Kidney (tissue), 14 donors: ENCODE measurements around the gene KCNQ1. TPM values are rescaled to one million over a fixed set of nuclear protein-coding genes. Genes with fewer than 3 reads are reported as not detected.
A peak's percentile ranks its signal among the peaks of the same experiment; 100 is the strongest.

Source experiments
- DNase-seq, 5 donors: peaks; one replicate each; pipeline ENCODE4 v3.0.0-alpha.2; 2013 to 2020
- FAIRE-seq: peaks from 2 replicates; lab custom pipeline; 2012; peaks lifted over from hg19 to GRCh38; lab: Jason Lieb, UNC
- H3K27ac ChIP-seq, 2 donors: one replicate each; pipeline ENCODE4 v1.7.0; 2013; ENCODE audit warnings: low read depth in 2 of 2, low read length in 2 of 2, inconsistent platforms in 1 of 2
- H3K27me3 ChIP-seq: one replicate; pipeline ENCODE4 v1.7.1; 2013; ENCODE audit warnings: low read length, inconsistent platforms; ENCODE audit not compliant: control insufficient read depth, insufficient read depth
- H3K36me3 ChIP-seq, 3 donors: one replicate each; pipeline versions ENCODE4 v1.7.0 to v1.7.1; 2013; ENCODE audit warnings: low read length in 3 of 3, control low read depth in 1 of 3, inconsistent platforms in 1 of 3; ENCODE audit not compliant: insufficient read depth in 3 of 3, control insufficient read depth in 2 of 3
- H3K4me1 ChIP-seq, 3 donors: one replicate each; pipeline versions ENCODE4 v1.7.0 to v1.7.1; 2013; ENCODE audit warnings: low read length in 3 of 3, inconsistent platforms in 1 of 3, low read depth in 1 of 3; ENCODE audit not compliant: control insufficient read depth in 2 of 3, insufficient read depth in 2 of 3
- H3K4me3 ChIP-seq, 3 donors: one replicate each; pipeline versions ENCODE4 v1.7.0 to v1.8.1; 2013; ENCODE audit warnings: low read length in 3 of 3, control low read depth in 1 of 3, inconsistent platforms in 1 of 3
- H3K9ac ChIP-seq, 3 donors: one replicate each; pipeline versions ENCODE4 v1.7.0 to v1.7.1; 2013; ENCODE audit warnings: low read length in 3 of 3, control low read depth in 1 of 3, inconsistent platforms in 1 of 3
- H3K9me3 ChIP-seq, 3 donors: one replicate each; pipeline versions ENCODE4 v1.7.0 to v1.7.1; 2013; ENCODE audit warnings: low read length in 3 of 3, control low read depth in 1 of 3, inconsistent platforms in 1 of 3; ENCODE audit not compliant: control insufficient read depth in 2 of 3, insufficient read depth in 1 of 3
- intact Hi-C: fragments of 100-400 bp; cut with DNase I; formaldehyde crosslinking; loops from one replicate; pipeline ENCODE4 v1.11.1; 2022
- polyA plus RNA-seq: library from polyadenylated mRNA; stranded (reverse); fragments of 350-450 nt; fragmentation: Illumina TruSeq; extraction: RNeasy Lipid Tissue Mini Kit (QIAGEN cat#74804); gene quantifications from one replicate; pipeline ENCODE4 v1.2.3, GENCODE V29; 2014; ENCODE audit warnings: low read depth, low replicate concordance; ENCODE audit not compliant: insufficient read depth
- total RNA-seq: library from RNA; stranded (reverse); fragmentation: NEBNext Ultra II Directional; extraction: Animal tissue kit (Norgen Biotek cat#: 25700); gene quantifications from one replicate; pipeline ENCODE4 v1.2.1, GENCODE V29; 2021
- TF ChIP-seq, protein P1 (sequence below): IDR thresholded peaks from 3 replicates; pipeline ENCODE4 v1.5.1; 2012; ENCODE audit warnings: mild to moderate bottlenecking, moderate library complexity, borderline replicate concordance; ENCODE audit not compliant: insufficient read depth; ENCODE audit errors: extremely low read depth
- donor health status: control.
- donor health status: control.
- donor health status: control.
- donor health status: control.
- donor health status: control.
- donor health status: DM: yes; HTN: yes; CAD: no.
- donor health status: Normal renal cell carcinoma (clear cell type).

Gene KCNQ1
- total and polyA plus RNA-seq, 2 donors from 2014 or later: 45.5 to 49.4 TPM

DNA sequence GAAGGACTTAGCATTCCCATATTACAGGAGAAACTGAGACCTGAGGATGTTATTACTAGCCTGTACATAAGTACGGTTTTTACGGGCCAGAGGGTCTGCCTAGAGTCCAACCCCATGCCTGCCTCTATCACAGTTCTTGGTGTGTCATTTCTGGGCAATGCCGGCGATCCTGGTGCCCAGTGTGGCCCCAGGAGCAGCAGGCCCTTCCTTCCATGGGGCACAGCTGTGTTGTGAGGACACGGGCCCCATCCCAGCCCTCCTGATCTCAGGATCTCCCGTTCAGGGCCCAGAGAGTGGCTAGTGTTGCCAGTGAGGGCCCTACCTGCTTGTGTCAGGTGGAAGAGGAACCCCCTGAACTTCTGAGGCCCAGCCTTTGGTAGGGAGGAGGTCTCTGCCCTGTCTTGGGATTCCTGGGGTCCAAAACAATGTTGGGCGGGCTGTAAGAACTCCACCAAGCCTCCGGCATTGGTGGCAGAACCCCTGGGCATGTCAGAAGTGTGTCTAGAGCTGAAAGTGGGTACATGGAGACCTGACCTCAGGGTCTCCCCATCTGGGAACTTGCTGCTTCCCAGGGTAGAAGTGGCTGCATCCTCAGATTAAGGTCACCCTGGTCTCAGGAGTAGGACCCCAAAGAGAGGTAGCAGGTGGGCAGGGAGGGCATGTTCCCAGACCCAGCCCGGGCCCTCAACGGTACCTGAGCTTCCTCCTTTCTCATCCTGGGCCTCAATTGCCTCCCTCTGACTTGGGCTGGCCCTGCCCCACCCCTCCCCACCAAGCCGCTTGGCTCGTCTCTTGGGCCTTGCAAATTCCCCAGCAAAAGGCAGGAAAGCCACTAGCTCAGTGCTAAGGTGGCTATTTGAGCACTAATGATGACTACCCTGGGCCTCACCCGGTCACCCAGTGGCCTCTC is 329.6 kb downstream of the KCNQ1 start:
- H3K27me3 ChIP-seq: no peaks in the 10 kb centered on the region
- intact Hi-C loops: no loop called here
- no peak overlapping the region for H3K27ac ChIP-seq
- H3K9me3 ChIP-seq: no peaks in the 10 kb centered on the region
- peaks cover 0 to 14% (median 7%) of the 10 kb centered on the region in 3 donors for H3K4me1 ChIP-seq
- FAIRE-seq (no peak), DNase-seq (peak in 1 of 5 donors; percentile 6)
- no peaks in the 10 kb centered on the region for H3K36me3 ChIP-seq
- no peak overlapping the region for H3K4me3 ChIP-seq
- TF ChIP-seq, protein P1, sequence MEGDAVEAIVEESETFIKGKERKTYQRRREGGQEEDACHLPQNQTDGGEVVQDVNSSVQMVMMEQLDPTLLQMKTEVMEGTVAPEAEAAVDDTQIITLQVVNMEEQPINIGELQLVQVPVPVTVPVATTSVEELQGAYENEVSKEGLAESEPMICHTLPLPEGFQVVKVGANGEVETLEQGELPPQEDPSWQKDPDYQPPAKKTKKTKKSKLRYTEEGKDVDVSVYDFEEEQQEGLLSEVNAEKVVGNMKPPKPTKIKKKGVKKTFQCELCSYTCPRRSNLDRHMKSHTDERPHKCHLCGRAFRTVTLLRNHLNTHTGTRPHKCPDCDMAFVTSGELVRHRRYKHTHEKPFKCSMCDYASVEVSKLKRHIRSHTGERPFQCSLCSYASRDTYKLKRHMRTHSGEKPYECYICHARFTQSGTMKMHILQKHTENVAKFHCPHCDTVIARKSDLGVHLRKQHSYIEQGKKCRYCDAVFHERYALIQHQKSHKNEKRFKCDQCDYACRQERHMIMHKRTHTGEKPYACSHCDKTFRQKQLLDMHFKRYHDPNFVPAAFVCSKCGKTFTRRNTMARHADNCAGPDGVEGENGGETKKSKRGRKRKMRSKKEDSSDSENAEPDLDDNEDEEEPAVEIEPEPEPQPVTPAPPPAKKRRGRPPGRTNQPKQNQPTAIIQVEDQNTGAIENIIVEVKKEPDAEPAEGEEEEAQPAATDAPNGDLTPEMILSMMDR: no peak
- H3K9ac ChIP-seq: no peak overlapping the region

DNA sequence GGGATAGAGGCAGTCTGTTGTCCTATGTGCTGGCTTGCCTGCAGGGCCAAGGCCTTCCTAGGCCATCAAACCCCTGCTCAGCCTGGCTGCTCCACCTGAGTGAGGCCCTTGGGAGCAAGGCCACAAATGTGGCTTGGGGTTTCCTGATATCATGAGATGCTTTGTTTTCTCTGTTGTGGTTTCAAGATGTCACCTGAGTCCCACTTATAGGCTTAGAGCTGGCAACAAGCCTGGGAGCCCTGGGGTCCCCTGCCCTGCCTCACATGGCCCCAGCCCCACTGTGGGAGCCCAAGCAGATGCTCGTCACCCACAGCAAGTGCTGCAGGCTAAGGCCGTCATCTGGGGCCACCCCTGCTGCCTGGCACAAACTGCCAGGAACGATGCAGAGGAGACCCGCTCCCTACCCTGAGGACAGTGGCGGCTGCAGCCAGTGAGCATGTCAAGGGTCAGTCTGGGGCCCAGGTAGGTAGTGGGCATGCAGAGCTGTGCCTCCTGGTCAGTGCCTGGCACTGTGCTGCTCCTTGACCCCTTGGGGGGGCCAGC is 330.3 kb downstream of the KCNQ1 start:
- Histone ChIP-seq H3K4me1 (peaks cover 0 to 21% (median 14%) of the 10 kb centered on the region in 3 donors), H3K27me3 (no peaks in the 10 kb centered on the region), H3K36me3 (no peaks in the 10 kb centered on the region), H3K27ac (no peak overlapping the region), H3K4me3 (no peak overlapping the region), H3K9ac (no peak overlapping the region), H3K9me3 (no peaks in the 10 kb centered on the region)
- intact Hi-C loops: no loop called here
- FAIRE-seq (no peak), DNase-seq (peak in 2 of 5 donors; percentile 7 to 50)
- TF ChIP-seq, protein P1: no peak

DNA sequence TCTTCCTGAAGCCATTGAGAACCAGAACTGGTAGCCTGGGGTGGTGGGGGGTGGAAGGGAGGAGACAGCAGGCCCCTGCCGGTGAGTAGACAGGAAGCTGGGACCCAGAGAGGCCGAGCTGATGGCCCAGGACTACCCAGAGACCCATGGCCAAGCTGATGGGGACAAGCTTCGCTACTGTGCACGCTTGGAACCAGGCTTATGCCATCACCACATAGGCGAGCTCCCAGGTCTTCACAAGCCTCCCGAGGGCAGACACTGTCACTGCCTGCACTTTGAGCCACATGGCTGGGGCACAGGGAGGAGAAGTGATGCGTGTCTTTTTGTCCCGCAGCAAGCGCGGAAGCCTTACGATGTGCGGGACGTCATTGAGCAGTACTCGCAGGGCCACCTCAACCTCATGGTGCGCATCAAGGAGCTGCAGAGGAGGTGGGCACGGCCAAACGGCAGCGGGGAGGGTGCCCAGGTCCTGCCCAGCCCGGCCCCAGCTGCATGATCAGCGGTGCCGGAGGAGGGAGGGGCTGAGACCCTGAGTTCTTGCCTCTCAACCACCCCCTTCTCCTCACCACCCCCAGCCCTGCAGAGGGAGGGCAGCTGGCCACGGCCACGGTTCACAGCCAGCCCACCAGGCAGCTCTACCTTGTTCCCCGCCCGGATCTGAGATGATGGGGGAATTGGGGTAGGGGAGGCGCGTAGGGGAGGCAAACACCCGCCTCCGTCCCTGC is 331.0 kb downstream of the KCNQ1 start:
- Histone ChIP-seq H3K4me3 (no peak overlapping the region), H3K4me1 (peaks cover 0 to 26% (median 19%) of the 10 kb centered on the region in 3 donors), H3K27me3 (no peaks in the 10 kb centered on the region), H3K9ac (no peak overlapping the region), H3K27ac (no peak overlapping the region), H3K36me3 (no peaks in the 10 kb centered on the region), H3K9me3 (no peaks in the 10 kb centered on the region)
- intact Hi-C loops: no loop called here
- DNase-seq (peak in 3 of 5 donors; percentile 14 to 71 (median 52)), FAIRE-seq (no peak)
- TF ChIP-seq, protein P1: no peak
